Subcutaneous adipose tissue (tissue), 4 donors: Measurements from ENCODE around the gene PPP2R2B. TPM values are rescaled to one million over a fixed set of nuclear protein-coding genes. Genes with fewer than 3 reads are reported as not detected.

ENCODE experiments used
- CTCF ChIP-seq: fragments of 450-650 bp; IDR thresholded peaks from one replicate; pipeline ENCODE4 v1.5.1; 2016; ENCODE audit warnings: low read depth, mild to moderate bottlenecking, control low read depth, antibody characterized with exemption, moderate library complexity
- total RNA-seq, 4 donors: library from RNA; depleted of rRNA; stranded (reverse); fragments of >200 nt; gene quantifications; one replicate each; pipeline ENCODE4 v1.1.0, GENCODE V29; 2016

PPP2R2B gene
- total RNA-seq, 4 donors from 2014 or later: 0.34 to 0.66 TPM; not detected in 2

GRCh38 chr5:146796144-146796543 is 82.4 kb downstream of the PPP2R2B start:
- TF ChIP-seq CTCF: no peak

- no peak for TF ChIP-seq CTCF
Observed at GRCh38 chr5:146794326-146795029, 84.1 kb downstream of the PPP2R2B start.

GRCh38 chr5:146793709-146794108 is 84.8 kb downstream of the PPP2R2B start:
- no peak for TF ChIP-seq CTCF

GRCh38 chr5:146791471-146791870 is 87.1 kb downstream of the PPP2R2B start:
- no peak for TF ChIP-seq CTCF

GRCh38 chr5:146789712-146790653 is 88.6 kb downstream of the PPP2R2B start:
- no peak for TF ChIP-seq CTCF

- TF ChIP-seq CTCF: no peak
Observed at GRCh38 chr5:146788898-146789297, 89.7 kb downstream of the PPP2R2B start.

- TF ChIP-seq CTCF: no peak
Observed at GRCh38 chr5:146785065-146785464, 93.5 kb downstream of the PPP2R2B start.
